Activated B cell treated with CpG ODN at 0.5 μM for 24 hours (primary cell): ENCODE results near the gene SELENOI. TPM values are rescaled to one million over a fixed set of nuclear protein-coding genes. Genes with fewer than 3 reads are reported as not detected.
A peak's percentile ranks its signal among the peaks of the same experiment; 100 is the strongest.
"Not testable (repeated sequence)": the region's sequence is repeated elsewhere in the genome, so short reads cannot be mapped to it uniquely, and the experiment has no call there.

Experiments used
- ATAC-seq: fragments of 200-7000 bp; cut with Tn5 transposase; one replicate; pipeline ENCODE4 v1.10.0; 2021; ENCODE audit warnings: low read depth, mild to moderate bottlenecking, moderate library complexity
- CTCF ChIA-PET: fragments of 350-600 bp; sonication (Branson Sonifier 250); formaldehyde crosslinking; loops from one replicate; lab custom pipeline; 2021; ENCODE audit warnings: antibody characterized with exemption; lab: Charles Lee
- POLR2A ChIA-PET: fragments of 350-600 bp; sonication (Branson Sonifier 250); formaldehyde crosslinking; loops from one replicate; lab custom pipeline; 2021; ENCODE audit warnings: antibody characterized with exemption; lab: Charles Lee
- DNase-seq: peaks from one replicate; pipeline ENCODE4 v3.0.0; 2022
- H3K27ac Mint-ChIP-seq: one replicate; pipeline ENCODE4 v1.8.0; 2020; ENCODE audit warnings: mixed read lengths
- H3K27me3 Mint-ChIP-seq: one replicate; pipeline ENCODE4 v1.8.0; 2021; ENCODE audit warnings: mixed read lengths
- H3K36me3 Mint-ChIP-seq: one replicate; pipeline ENCODE4 v1.8.0; 2021; ENCODE audit warnings: low read depth, mixed read lengths
- H3K4me1 Mint-ChIP-seq: one replicate; pipeline ENCODE4 v1.8.0; 2021; ENCODE audit warnings: mixed read lengths
- H3K4me3 Mint-ChIP-seq: one replicate; pipeline ENCODE4 v1.8.0; 2020; ENCODE audit warnings: mild to moderate bottlenecking, mixed read lengths
- H3K9me3 Mint-ChIP-seq: one replicate; pipeline ENCODE4 v1.8.0; 2020; ENCODE audit warnings: mixed read lengths
- intact Hi-C: fragments of 100-400 bp; cut with micrococcal nuclease; formaldehyde crosslinking; loops from one replicate; pipeline ENCODE4 v1.15.1; 2024
- total RNA-seq: library from RNA; stranded (reverse); gene quantifications from 2 replicates; pipeline ENCODE4 v1.2.3, GENCODE V29; 2022
- TF ChIP-seq, protein P1 (sequence below): fragments of 200-600 bp; IDR thresholded peaks from one replicate; pipeline ENCODE4 v1.8.0; 2022; ENCODE audit warnings: antibody characterized with exemption, mild to moderate bottlenecking

Gene SELENOI
- total RNA-seq, 1 donor from 2014 or later = 21.1 TPM

DNA sequence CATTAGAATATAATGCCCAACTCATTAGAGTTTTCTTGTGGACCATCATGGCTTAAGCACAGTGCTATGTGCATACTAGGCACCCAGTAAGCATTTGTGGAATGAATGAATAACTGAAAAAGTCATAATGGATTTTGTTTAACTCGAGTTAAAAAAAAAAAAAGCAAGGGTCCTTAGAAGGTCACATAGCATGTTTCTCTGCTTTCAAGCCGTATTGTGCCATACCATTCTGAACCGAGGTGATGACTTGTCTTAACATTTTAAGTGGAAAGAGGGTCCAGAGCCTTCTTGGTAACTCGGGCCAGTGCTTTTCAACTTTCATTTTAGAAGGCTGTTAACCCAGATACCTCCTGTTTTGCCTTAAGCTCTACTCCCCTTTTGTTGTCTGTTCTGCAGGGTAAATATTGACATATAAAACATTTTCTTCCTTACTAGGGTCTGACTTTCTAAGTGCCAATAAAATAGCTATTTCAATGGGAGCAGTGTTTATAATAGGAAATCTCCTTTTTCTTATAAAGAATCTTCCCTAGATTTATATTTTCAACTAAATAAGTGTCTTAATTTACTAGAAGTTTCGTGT lies 1.4 kb downstream of the SELENOI start:
- H3K4me1 Mint-ChIP-seq = peaks cover 42% of the 10 kb centered on the region
- no peaks in the 10 kb centered on the region for H3K9me3 Mint-ChIP-seq
- peaks cover 14% of the 10 kb centered on the region for H3K36me3 Mint-ChIP-seq
- H3K27me3 Mint-ChIP-seq = no peaks in the 10 kb centered on the region
- H3K4me3 Mint-ChIP-seq = peak overlapping the region; percentile 95
- ChIA-PET CTCF (interaction anchor here (1.0 kb wide), 1 partner anchor 356 kb away, joined by 3 read pairs; no protein-coding TSS in a partner anchor), POLR2A (interaction anchor here (0.7 to 3.1 kb wide), 5 partner anchors 48 to 1558 kb away, joined by 3 to 25 read pairs (median 5); partner anchors contain the start of genes HADHA and HADHB)
- intact Hi-C loops = loop anchor here (5.0 to 10.0 kb wide), 7 partner anchors 365 to 1555 kb away; partner anchors contain the start of genes AGBL5, BABAM2, CENPA and CENPO
- H3K27ac Mint-ChIP-seq = peak overlapping the region; percentile 95
- DNase-seq (no peak), ATAC-seq (no peak)
- TF ChIP-seq, protein P1, sequence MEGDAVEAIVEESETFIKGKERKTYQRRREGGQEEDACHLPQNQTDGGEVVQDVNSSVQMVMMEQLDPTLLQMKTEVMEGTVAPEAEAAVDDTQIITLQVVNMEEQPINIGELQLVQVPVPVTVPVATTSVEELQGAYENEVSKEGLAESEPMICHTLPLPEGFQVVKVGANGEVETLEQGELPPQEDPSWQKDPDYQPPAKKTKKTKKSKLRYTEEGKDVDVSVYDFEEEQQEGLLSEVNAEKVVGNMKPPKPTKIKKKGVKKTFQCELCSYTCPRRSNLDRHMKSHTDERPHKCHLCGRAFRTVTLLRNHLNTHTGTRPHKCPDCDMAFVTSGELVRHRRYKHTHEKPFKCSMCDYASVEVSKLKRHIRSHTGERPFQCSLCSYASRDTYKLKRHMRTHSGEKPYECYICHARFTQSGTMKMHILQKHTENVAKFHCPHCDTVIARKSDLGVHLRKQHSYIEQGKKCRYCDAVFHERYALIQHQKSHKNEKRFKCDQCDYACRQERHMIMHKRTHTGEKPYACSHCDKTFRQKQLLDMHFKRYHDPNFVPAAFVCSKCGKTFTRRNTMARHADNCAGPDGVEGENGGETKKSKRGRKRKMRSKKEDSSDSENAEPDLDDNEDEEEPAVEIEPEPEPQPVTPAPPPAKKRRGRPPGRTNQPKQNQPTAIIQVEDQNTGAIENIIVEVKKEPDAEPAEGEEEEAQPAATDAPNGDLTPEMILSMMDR = no peak

DNA sequence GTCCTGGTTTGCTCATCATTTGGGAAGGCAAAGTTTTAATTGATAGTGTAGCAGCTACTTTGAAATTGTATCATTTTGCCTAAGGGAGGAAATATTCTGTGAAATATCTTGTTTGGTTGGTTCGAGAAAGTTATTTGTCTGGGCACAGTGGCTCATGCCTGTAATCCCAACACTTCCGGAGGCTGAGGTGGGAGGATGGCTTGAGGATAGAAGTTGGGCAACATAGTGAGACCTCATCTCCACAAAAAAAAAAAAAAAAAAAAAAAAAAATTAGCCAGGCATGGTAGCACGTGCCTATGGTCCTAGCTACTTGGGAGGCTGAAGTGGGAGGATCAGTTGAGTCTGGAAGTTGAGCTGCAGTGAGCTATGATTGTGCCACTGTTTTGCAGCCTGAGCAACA lies 3.7 kb downstream of the SELENOI start:
- Mint-ChIP-seq H3K36me3 (peaks cover 27% of the 10 kb centered on the region), H3K27ac (no peak overlapping the region), H3K9me3 (no peaks in the 10 kb centered on the region), H3K4me1 (peaks cover 38% of the 10 kb centered on the region), H3K27me3 (no peaks in the 10 kb centered on the region), H3K4me3 (no peak overlapping the region)
- CTCF ChIA-PET = no interaction called here
- TF ChIP-seq, protein P1 = no peak
- DNase-seq (no peak), ATAC-seq (no peak)
- intact Hi-C loops = loop anchor here (5.0 to 10.0 kb wide), 7 partner anchors 367 to 1557 kb away; partner anchors contain the start of genes AGBL5, BABAM2, CENPA and CENPO
- POLR2A ChIA-PET = interaction anchor here (0.5 to 1.1 kb wide), 4 partner anchors 51 to 1201 kb away, joined by 3 to 7 read pairs (median 6); no protein-coding TSS in a partner anchor

GRCh38 chr2:26351375-26352090 lies 5.6 kb downstream of the SELENOI start:
- POLR2A ChIA-PET = interaction anchor here (0.6 kb wide), 1 partner anchor 11 kb away, joined by 3 read pairs; no protein-coding TSS in a partner anchor
- no peak overlapping the region for H3K4me3 Mint-ChIP-seq
- CTCF ChIA-PET = no interaction called here
- TF ChIP-seq, protein P1 = no peak
- ATAC-seq (no peak), DNase-seq (no peak)
- H3K27me3 Mint-ChIP-seq = no peaks in the 10 kb centered on the region
- no peaks in the 10 kb centered on the region for H3K9me3 Mint-ChIP-seq
- peaks cover 19% of the 10 kb centered on the region for H3K36me3 Mint-ChIP-seq
- intact Hi-C loops = no loop called here
- H3K27ac Mint-ChIP-seq = no peak overlapping the region
- H3K4me1 Mint-ChIP-seq = peaks cover 28% of the 10 kb centered on the region

DNA sequence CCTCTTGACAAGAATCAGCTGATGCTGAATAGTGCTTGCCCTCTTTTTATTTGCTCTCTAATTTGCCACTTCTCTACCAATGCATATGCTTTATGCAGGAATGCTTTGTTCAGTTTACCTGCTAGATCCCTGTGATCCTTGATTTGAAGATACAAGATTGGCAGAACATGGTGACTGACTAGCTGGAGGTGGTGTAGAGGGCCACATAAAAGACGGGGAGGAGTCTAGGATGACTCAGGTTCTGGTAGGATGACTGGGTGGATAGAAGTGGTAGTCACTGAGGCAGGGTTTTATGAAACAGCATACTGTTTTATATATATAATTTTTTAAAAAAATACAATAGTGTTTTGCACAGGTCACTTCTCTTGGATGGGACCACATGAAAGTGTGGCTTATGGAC lies 6.9 kb downstream of the SELENOI start:
- CTCF ChIA-PET = no interaction called here
- DNase-seq = no peak
- no peaks in the 10 kb centered on the region for H3K9me3 Mint-ChIP-seq
- no peaks in the 10 kb centered on the region for H3K27me3 Mint-ChIP-seq
- TF ChIP-seq, protein P1 = no peak
- ATAC-seq = no peak
- intact Hi-C loops = no loop called here
- peaks cover 21% of the 10 kb centered on the region for H3K36me3 Mint-ChIP-seq
- no peak overlapping the region for H3K4me3 Mint-ChIP-seq
- POLR2A ChIA-PET = no interaction called here
- H3K27ac Mint-ChIP-seq = no peak overlapping the region
- peaks cover 16% of the 10 kb centered on the region for H3K4me1 Mint-ChIP-seq

DNA sequence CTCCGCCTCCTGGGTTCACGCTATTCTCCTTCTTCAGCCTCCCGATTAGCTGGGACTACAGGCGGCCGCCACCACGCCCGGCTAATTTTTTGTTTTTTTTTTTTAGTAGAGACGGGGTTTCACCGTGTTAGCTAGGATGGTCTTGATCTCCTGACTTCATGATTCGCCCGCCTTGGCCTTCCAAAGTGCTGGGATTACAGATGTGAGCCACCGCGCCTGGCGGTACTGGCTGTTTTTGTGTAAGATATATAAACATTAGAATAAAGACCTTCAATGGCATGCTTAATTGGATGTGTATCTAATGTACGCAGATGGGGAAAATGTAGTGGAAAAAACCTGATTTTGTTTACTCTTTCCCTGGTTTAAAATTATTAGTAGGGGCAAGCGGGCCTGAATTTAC lies 8.5 kb downstream of the SELENOI start:
- CTCF ChIA-PET, H3K4me3 Mint-ChIP-seq, intact Hi-C loops, H3K27ac Mint-ChIP-seq, H3K9me3 Mint-ChIP-seq, POLR2A ChIA-PET, ATAC-seq, DNase-seq, H3K4me1 Mint-ChIP-seq, H3K27me3 Mint-ChIP-seq: not testable (repeated sequence)
- peaks cover 17% of the 10 kb centered on the region for H3K36me3 Mint-ChIP-seq
